ENCODE results near the gene KRT9. TPM values are rescaled to one million over a fixed set of nuclear protein-coding genes. Genes with fewer than 3 reads are reported as not detected.
"Not testable (repeated sequence)": the region's sequence is repeated elsewhere in the genome, so short reads cannot be mapped to it uniquely, and the experiment has no call there.

KRT9 gene
- total RNA-seq, 2 experiments from 2014 or later, result not detected

DNA sequence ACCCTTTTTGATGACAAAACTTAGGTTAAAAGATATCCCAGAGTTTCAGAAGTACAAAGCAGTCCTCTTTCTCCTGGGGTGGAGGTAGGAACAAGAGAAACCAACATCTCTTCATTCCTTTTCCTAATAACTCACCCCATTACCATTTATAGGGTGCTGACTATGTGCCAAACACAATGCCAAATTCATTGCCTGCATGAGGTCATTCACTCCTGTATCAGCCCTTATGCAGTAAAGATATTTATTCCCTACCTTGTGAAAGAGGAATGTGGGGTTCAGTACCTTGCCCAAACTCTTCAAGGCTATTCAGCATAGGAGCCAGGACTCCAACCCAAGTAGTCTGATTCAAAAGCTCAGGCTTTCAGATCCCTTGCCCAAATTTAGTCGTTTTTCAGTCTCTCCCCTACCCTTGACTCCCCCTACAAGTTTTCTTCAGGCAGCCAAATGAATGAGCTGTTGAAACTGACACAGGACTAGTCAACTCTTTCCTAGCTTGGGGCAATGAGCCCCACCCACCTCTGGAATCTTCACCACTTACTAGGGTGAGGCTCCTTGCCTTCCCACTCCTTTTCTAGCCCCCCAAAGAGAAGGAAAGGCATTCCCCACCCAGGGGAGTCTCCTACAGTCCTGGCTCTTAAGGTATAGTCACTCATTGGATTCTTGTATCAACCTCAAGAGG lies 9.0 kb upstream of the KRT9 start:
- POLR2A ChIA-PET, result no interaction called here
- CTCF ChIA-PET, result interaction anchor here (0.9 to 1.0 kb wide), 2 partner anchors 32 to 68 kb away, joined by 3 to 4 read pairs; no protein-coding TSS in a partner anchor

DNA sequence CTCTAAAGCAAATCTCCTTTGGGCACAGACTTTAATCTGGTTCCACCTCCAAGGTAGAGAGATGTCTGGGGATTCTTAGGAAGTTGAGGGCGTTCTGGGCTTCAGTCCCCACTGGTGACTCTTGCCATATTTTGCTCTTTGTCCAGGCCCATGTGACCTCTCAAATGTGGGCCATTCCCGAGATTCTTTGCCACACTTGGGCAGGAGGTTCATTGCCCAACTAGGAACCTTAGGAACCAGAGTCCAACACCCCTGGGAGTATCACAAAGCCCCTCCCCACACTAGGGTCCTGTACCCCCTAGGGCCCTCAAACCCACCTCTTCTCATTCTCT lies 8.4 kb upstream of the KRT9 start:
- CTCF ChIA-PET, result interaction anchor here (1.0 to 1.4 kb wide), 3 partner anchors 68 to 723 kb away, joined by 3 to 4 read pairs (median 3); no protein-coding TSS in a partner anchor
- POLR2A ChIA-PET, result no interaction called here

- CTCF ChIA-PET, result interaction anchor here (0.5 to 1.6 kb wide), 6 partner anchors 27 to 723 kb away, joined by 3 to 6 read pairs (median 3); no protein-coding TSS in a partner anchor
- POLR2A ChIA-PET, result interaction anchor here (0.6 kb wide), 1 partner anchor 1801 kb away, joined by 4 read pairs; no protein-coding TSS in a partner anchor
Observed at GRCh38 chr17:41579484-41580243, 7.8 kb upstream of the KRT9 start.

GRCh38 chr17:41578971-41579370 lies 7.1 kb upstream of the KRT9 start:
- ChIA-PET CTCF (interaction anchor here (0.5 to 1.6 kb wide), 6 partner anchors 26 to 722 kb away, joined by 3 to 6 read pairs (median 3); no protein-coding TSS in a partner anchor), POLR2A (interaction anchor here (0.6 kb wide), 1 partner anchor 1801 kb away, joined by 4 read pairs; no protein-coding TSS in a partner anchor)

- CTCF ChIA-PET, result interaction anchor here (1.0 to 1.6 kb wide), 2 partner anchors 26 to 30 kb away, joined by 3 to 6 read pairs; no protein-coding TSS in a partner anchor
- POLR2A ChIA-PET, result no interaction called here
Observed at GRCh38 chr17:41578538-41578937, 6.7 kb upstream of the KRT9 start.

DNA sequence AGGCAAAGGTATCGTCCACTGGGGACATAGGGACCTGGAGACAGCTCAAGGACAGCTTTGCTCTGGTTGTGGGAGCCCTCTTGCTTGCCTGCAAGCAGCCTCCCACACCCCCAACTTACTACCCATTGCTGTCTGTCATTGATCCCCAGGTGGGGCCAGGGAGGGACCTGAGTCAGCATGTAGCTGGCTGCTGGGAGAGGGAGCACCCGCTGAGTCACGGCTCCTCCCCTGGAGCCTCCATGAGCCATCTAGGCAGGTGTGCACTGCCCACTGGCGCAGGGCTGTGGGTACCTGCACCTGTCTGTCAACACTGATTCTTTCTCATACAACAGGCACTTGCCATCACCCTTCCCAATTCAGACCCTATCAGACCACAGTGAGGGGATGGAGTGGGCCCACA lies 4.9 kb upstream of the KRT9 start:
- CTCF ChIA-PET, result interaction anchor here (1.1 kb wide), 1 partner anchor 86 kb away, joined by 3 read pairs; no protein-coding TSS in a partner anchor
- POLR2A ChIA-PET, result not testable (repeated sequence)

GRCh38 chr17:41575336-41575735 lies 3.5 kb upstream of the KRT9 start:
- ChIA-PET POLR2A (no interaction called here), CTCF (no interaction called here)

- ChIA-PET CTCF (interaction anchor here (0.7 to 2.5 kb wide), 2 partner anchors 18 to 33 kb away, joined by 3 to 8 read pairs; no protein-coding TSS in a partner anchor), POLR2A (no interaction called here)
Observed at GRCh38 chr17:41567317-41567716, 4.5 kb downstream of the KRT9 start.

- ChIA-PET CTCF (interaction anchor here (1.6 kb wide), 1 partner anchor 16 kb away, joined by 10 read pairs; no protein-coding TSS in a partner anchor), POLR2A (no interaction called here)
Observed at GRCh38 chr17:41565338-41565737, 6.5 kb downstream of the KRT9 start.

GRCh38 chr17:41563607-41564170 lies 8.2 kb downstream of the KRT9 start:
- CTCF ChIA-PET, result interaction anchor here (1.1 kb wide), 1 partner anchor 85 kb away, joined by 3 read pairs; no protein-coding TSS in a partner anchor
- POLR2A ChIA-PET, result no interaction called here

GRCh38 chr17:41561554-41561953 lies 10.3 kb downstream of the KRT9 start:
- POLR2A ChIA-PET, result no interaction called here
- CTCF ChIA-PET, result interaction anchor here (1.9 kb wide), 1 partner anchor 12 kb away, joined by 4 read pairs; no protein-coding TSS in a partner anchor

- POLR2A ChIA-PET, result no interaction called here
- CTCF ChIA-PET, result interaction anchor here (1.2 to 1.9 kb wide), 2 partner anchors 10 to 103 kb away, joined by 4 read pairs; no protein-coding TSS in a partner anchor
Observed at GRCh38 chr17:41559548-41559947, 12.3 kb downstream of the KRT9 start.

GRCh38 chr17:41556931-41557330 lies 14.9 kb downstream of the KRT9 start:
- POLR2A ChIA-PET, result no interaction called here
- CTCF ChIA-PET, result no interaction called here

GRCh38 chr17:41556306-41556705 lies 15.6 kb downstream of the KRT9 start:
- ChIA-PET CTCF (no interaction called here), POLR2A (no interaction called here)

GRCh38 chr17:41555105-41555887 lies 16.6 kb downstream of the KRT9 start:
- ChIA-PET POLR2A (no interaction called here), CTCF (no interaction called here)

DNA sequence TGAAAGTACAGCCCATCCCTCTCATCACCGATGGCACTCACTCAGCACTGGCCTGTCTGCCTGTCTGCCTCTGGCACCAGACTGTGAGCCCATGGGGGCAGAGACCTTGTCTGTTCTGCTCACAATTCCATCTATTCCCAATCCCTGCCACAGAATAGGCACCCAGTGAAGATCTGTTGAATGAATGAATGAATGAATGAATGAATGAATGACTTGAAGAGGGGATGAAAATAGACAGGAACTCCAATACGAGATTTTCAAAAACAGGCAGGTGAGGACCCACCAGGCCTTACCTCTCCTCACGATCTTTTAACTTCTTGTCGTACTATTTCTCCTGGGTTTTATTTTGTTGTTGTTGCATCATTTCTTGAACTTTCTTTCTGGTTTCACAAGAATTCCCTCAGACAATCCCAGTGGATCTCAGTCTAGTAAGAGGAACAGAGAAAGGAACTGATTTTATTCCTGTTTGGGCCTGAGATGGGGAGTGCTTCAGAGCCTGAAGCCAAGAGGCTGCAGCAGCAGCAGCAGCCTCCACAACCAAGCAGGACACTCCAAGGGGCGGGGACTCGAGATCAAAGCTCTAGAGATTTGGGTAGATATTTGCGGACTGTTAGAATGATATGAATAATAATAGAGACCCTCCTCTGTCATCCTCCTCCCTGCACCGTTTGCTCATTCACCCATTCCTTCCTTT lies 17.7 kb downstream of the KRT9 start:
- ChIA-PET POLR2A (no interaction called here), CTCF (interaction anchor here (6.7 kb wide), 1 partner anchor 93 kb away, joined by 90 read pairs; no protein-coding TSS in a partner anchor)

GRCh38 chr17:41553176-41553575 lies 18.7 kb downstream of the KRT9 start:
- ChIA-PET CTCF (interaction anchor here (1.3 to 6.7 kb wide), 2 partner anchors 26 to 94 kb away, joined by 3 to 90 read pairs; no protein-coding TSS in a partner anchor), POLR2A (no interaction called here)

DNA sequence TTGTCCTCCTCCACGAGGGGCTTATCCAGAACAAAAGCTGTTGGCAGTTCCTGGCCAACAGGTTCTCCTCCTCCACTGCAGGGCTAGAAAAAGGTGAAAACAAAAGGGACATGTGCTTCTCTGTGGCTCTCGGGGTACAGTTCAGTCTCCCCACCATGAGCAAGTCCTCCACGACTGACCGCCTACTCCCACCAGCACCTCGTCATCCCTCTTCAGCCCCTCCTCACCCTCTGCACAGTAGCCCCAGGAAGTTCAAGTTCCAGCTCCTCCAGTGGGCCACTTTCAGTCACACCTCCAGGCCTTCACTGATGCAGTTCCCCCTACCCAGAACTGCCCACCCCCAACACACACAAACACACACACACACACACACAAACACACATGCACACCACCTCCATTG lies 19.4 kb downstream of the KRT9 start:
- ChIA-PET POLR2A (no interaction called here), CTCF (interaction anchor here (1.3 to 6.7 kb wide), 2 partner anchors 27 to 95 kb away, joined by 3 to 90 read pairs; no protein-coding TSS in a partner anchor)
